ENCODE data around the gene ZBTB24. TPM values are rescaled to one million over a fixed set of nuclear protein-coding genes. Genes with fewer than 3 reads are reported as not detected.
A peak's percentile ranks its signal among the peaks of the same experiment; 100 is the strongest.

ZBTB24 gene
- total RNA-seq, 2 donors from 2014 or later: 9.2 to 9.8 TPM

- H3K4me1 ChIP-seq (ENCODE audit: control insufficient read depth, insufficient read depth, low read length): no peaks in the 10 kb centered on the region
- H3K9ac ChIP-seq (ENCODE audit: extremely low read depth, low read length, poor library complexity, severe bottlenecking): no peak overlapping the region
- Mint-ChIP-seq H3K4me1 (no peaks in the 10 kb centered on the region), H3K9me3 (peaks cover 26% of the 10 kb centered on the region), H3K27ac (no peak overlapping the region), H3K4me3 (no peak overlapping the region), H3K36me3 (ENCODE audit: low read depth) (peaks cover 3% of the 10 kb centered on the region), H3K27me3 (ENCODE audit: insufficient read depth) (no peaks in the 10 kb centered on the region)
- H3K27me3 ChIP-seq (ENCODE audit: control insufficient read depth, insufficient read depth, low read length, poor library complexity, severe bottlenecking): no peaks in the 10 kb centered on the region
- H3K36me3 ChIP-seq (ENCODE audit: control insufficient read depth, insufficient read depth, low read length): no peaks in the 10 kb centered on the region
- peak; percentile 88 for DNase-seq
- TF ChIP-seq CTCF (conservative IDR thresholded peaks at IDR 0.05): peak; percentile 83
- peaks cover 18% of the 10 kb centered on the region for H3K9me3 ChIP-seq (ENCODE audit: control insufficient read depth, low read length)
- H3K27ac ChIP-seq (ENCODE audit: low read depth, low read length): no peak overlapping the region
- WGBS, 2 experiments (ENCODE audit: insufficient coverage in 1 of 2, insufficient read length in 1 of 2): 57 to 61% methylated on average over 4 to 7 of the region's 7 CpGs
- no peak overlapping the region for H3K4me3 ChIP-seq (ENCODE audit: low read length)
Measured at GRCh38 chr6:109526905-109527628, 44.0 kb upstream of the ZBTB24 start.

DNA sequence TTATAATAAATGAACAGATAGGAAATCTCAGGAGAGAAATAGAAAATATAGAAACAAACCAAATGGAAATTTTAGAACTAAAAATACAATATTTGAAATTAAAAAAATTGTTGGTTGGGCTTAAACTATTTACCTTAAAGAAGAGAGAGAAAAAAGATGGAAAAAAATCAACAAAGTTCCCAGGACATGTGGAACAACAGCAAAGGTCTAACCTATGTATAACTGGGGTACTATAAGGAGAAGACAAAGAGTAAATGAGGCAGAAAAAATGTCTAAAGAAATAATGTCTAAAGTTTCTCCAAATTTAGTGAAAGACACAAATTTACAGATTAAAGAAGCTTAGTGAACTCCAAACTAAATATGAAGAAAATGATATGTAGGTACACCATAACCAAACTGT, 41.1 kb upstream of the ZBTB24 start:
- no peak overlapping the region for H3K4me3 Mint-ChIP-seq
- Histone ChIP-seq H3K9ac (ENCODE audit: extremely low read depth, low read length, poor library complexity, severe bottlenecking) (no peak overlapping the region), H3K27ac (ENCODE audit: low read depth, low read length) (no peak overlapping the region), H3K9me3 (ENCODE audit: control insufficient read depth, low read length) (peaks cover 18% of the 10 kb centered on the region), H3K4me1 (ENCODE audit: control insufficient read depth, insufficient read depth, low read length) (no peaks in the 10 kb centered on the region), H3K27me3 (ENCODE audit: control insufficient read depth, insufficient read depth, low read length, poor library complexity, severe bottlenecking) (no peaks in the 10 kb centered on the region), H3K36me3 (ENCODE audit: control insufficient read depth, insufficient read depth, low read length) (no peaks in the 10 kb centered on the region), H3K4me3 (ENCODE audit: low read length) (no peak overlapping the region)
- no peak overlapping the region for H3K27ac Mint-ChIP-seq
- TF ChIP-seq CTCF (conservative IDR thresholded peaks at IDR 0.05): no peak
- H3K4me1 Mint-ChIP-seq: no peaks in the 10 kb centered on the region
- peaks cover 3% of the 10 kb centered on the region for H3K36me3 Mint-ChIP-seq (ENCODE audit: low read depth)
- peaks cover 26% of the 10 kb centered on the region for H3K9me3 Mint-ChIP-seq
- no peaks in the 10 kb centered on the region for H3K27me3 Mint-ChIP-seq (ENCODE audit: insufficient read depth)
- DNase-seq: no peak

DNA sequence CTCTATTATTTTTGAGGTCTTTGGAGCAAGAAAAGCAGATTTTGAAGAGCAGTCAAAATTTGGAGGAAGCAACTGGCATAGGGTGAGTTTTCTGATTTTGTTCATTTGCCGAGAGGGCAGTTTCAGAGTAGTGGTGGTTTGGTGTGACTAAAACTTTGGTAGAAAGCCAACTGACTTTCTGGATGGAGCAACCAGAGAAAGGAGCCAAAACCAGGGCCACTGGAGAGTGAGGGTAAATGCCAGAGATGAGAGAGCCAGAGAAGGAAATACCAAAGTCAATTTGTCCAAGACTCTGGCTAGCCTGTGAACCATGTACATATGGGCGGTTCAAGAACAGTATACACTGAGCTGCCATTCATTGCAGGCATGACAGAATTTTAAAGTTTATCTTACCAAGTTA, 40.5 kb upstream of the ZBTB24 start:
- no peak overlapping the region for H3K9ac ChIP-seq (ENCODE audit: extremely low read depth, low read length, poor library complexity, severe bottlenecking)
- Mint-ChIP-seq H3K9me3 (peaks cover 26% of the 10 kb centered on the region), H3K4me1 (no peaks in the 10 kb centered on the region), H3K27ac (no peak overlapping the region), H3K36me3 (ENCODE audit: low read depth) (peaks cover 3% of the 10 kb centered on the region), H3K27me3 (ENCODE audit: insufficient read depth) (no peaks in the 10 kb centered on the region), H3K4me3 (no peak overlapping the region)
- 87 to 90% methylated on average over 2 of the region's 2 CpGs for WGBS, 2 experiments (ENCODE audit: insufficient coverage in 1 of 2, insufficient read length in 1 of 2)
- H3K27ac ChIP-seq (ENCODE audit: low read depth, low read length): no peak overlapping the region
- DNase-seq: no peak
- H3K4me1 ChIP-seq (ENCODE audit: control insufficient read depth, insufficient read depth, low read length): no peaks in the 10 kb centered on the region
- H3K36me3 ChIP-seq (ENCODE audit: control insufficient read depth, insufficient read depth, low read length): no peaks in the 10 kb centered on the region
- no peak for TF ChIP-seq CTCF (conservative IDR thresholded peaks at IDR 0.05)
- peaks cover 18% of the 10 kb centered on the region for H3K9me3 ChIP-seq (ENCODE audit: control insufficient read depth, low read length)
- no peaks in the 10 kb centered on the region for H3K27me3 ChIP-seq (ENCODE audit: control insufficient read depth, insufficient read depth, low read length, poor library complexity, severe bottlenecking)
- H3K4me3 ChIP-seq (ENCODE audit: low read length): no peak overlapping the region

All from endodermal cell (in vitro differentiated cells).